GM15510 (cell line): Measurements from ENCODE around the gene ARL6IP5.
A peak's percentile ranks its signal among the peaks of the same experiment; 100 is the strongest.

Experiments used
- POLR2A ChIP-seq: IDR thresholded peaks from 3 replicates; pipeline ENCODE4 v1.6.1; 2011; ENCODE audit warnings: borderline replicate concordance; ENCODE audit not compliant: insufficient read length; ENCODE audit errors: extremely low read depth

The ARL6IP5 gene

GRCh38 chr3:69084326-69085167 is at the start of gene ARL6IP5:
Gene ARL6IP5, plus strand, starts transcription at chr3:69084937. Its CDS starts 111 bp downstream, at chr3:69085048.
- TF ChIP-seq POLR2A, result peak; percentile 52

GRCh38 chr3:69044608-69045007 is 40.1 kb upstream of the ARL6IP5 start:
- no peak for TF ChIP-seq POLR2A

- no peak for TF ChIP-seq POLR2A
Measured at GRCh38 chr3:69048990-69049389, 35.7 kb upstream of the ARL6IP5 start.

- TF ChIP-seq POLR2A, result peak; percentile 66
Measured at GRCh38 chr3:69051756-69052471, 32.8 kb upstream of the ARL6IP5 start, which contains the start of gene TMF1. Gene TMF1, minus strand, starts transcription at chr3:69052333. Its CDS starts 247 bp downstream, at chr3:69052086.

GRCh38 chr3:69052472-69052898 is 32.3 kb upstream of the ARL6IP5 start:
- TF ChIP-seq POLR2A, result no peak

- TF ChIP-seq POLR2A, result no peak
Measured at GRCh38 chr3:69058180-69058946, 26.4 kb upstream of the ARL6IP5 start.

- TF ChIP-seq POLR2A, result no peak
Measured at GRCh38 chr3:69058947-69059224, 25.9 kb upstream of the ARL6IP5 start.

GRCh38 chr3:69059688-69060087 is 25.0 kb upstream of the ARL6IP5 start:
- no peak for TF ChIP-seq POLR2A

GRCh38 chr3:69063636-69064035 is 21.1 kb upstream of the ARL6IP5 start:
- TF ChIP-seq POLR2A, result no peak

- TF ChIP-seq POLR2A, result no peak
Measured at GRCh38 chr3:69065318-69065964, 19.3 kb upstream of the ARL6IP5 start.

GRCh38 chr3:69066121-69066520 is 18.6 kb upstream of the ARL6IP5 start:
- TF ChIP-seq POLR2A, result no peak

GRCh38 chr3:69072928-69073327 is 11.8 kb upstream of the ARL6IP5 start:
- no peak for TF ChIP-seq POLR2A

GRCh38 chr3:69079269-69080159 is 5.2 kb upstream of the ARL6IP5 start:
- TF ChIP-seq POLR2A, result no peak
